Measurements from ENCODE around the gene SETD6.
"Not testable (repeated sequence)": the region's sequence is repeated elsewhere in the genome, so short reads cannot be mapped to it uniquely, and the experiment has no call there.

The SETD6 gene

GRCh38 chr16:58537124-58537906 lies 22.0 kb downstream of the SETD6 start:
- no peak for DNase-seq (ENCODE audit: low read depth in 4 of 4, low spot score in 1 of 4)

GRCh38 chr16:58541711-58542110 lies 26.4 kb downstream of the SETD6 start:
- DNase-seq (ENCODE audit: low read depth in 4 of 4, low spot score in 1 of 4): no peak

GRCh38 chr16:58542291-58542690 lies 27.0 kb downstream of the SETD6 start:
- DNase-seq (ENCODE audit: low read depth in 4 of 4, low spot score in 1 of 4): no peak

GRCh38 chr16:58543685-58544084 lies 28.4 kb downstream of the SETD6 start:
- DNase-seq (ENCODE audit: low read depth in 4 of 4, low spot score in 1 of 4): no peak

- no peak for DNase-seq (ENCODE audit: low read depth in 4 of 4, low spot score in 1 of 4)
Measured at GRCh38 chr16:58548378-58548777, 33.1 kb downstream of the SETD6 start.

- DNase-seq (ENCODE audit: low read depth in 4 of 4, low spot score in 1 of 4): no peak
Measured at GRCh38 chr16:58551496-58551895, 36.2 kb downstream of the SETD6 start.

- no peak for DNase-seq (ENCODE audit: low read depth in 4 of 4, low spot score in 1 of 4)
Measured at GRCh38 chr16:58556678-58557077, 41.4 kb downstream of the SETD6 start.

GRCh38 chr16:58563235-58563634 lies 47.9 kb downstream of the SETD6 start:
- DNase-seq (ENCODE audit: low read depth in 4 of 4, low spot score in 1 of 4): no peak

GRCh38 chr16:58563775-58564174 lies 48.5 kb downstream of the SETD6 start:
- no peak for DNase-seq (ENCODE audit: low read depth in 4 of 4, low spot score in 1 of 4)

- not testable (repeated sequence) for DNase-seq (ENCODE audit: low read depth in 4 of 4, low spot score in 1 of 4)
Measured at GRCh38 chr16:58565697-58566096, 50.4 kb downstream of the SETD6 start.

Measured in stimulated activated CD4-positive, alpha-beta T cell treated with anti-CD3 and anti-CD28 coated beads, Interleukin-1b, Interleukin-23, amount 100 ng/mL, for 24 hours (primary cell).